Activated naive CD4-positive, alpha-beta T cell treated with anti-CD3 and anti-CD28 coated beads, Interleukin-2, amount 50 U/mL, for 24 hours (primary cell): Measurements from ENCODE around the gene CZIB.

Source experiments
- H3K27ac Mint-ChIP-seq: one replicate; pipeline ENCODE4 v1.8.0; 2021; ENCODE audit warnings: mild to moderate bottlenecking, mixed read lengths
- H3K27me3 Mint-ChIP-seq: one replicate; pipeline ENCODE4 v1.8.0; 2021; ENCODE audit warnings: mixed read lengths
- H3K36me3 Mint-ChIP-seq: one replicate; pipeline ENCODE4 v1.8.0; 2021; ENCODE audit warnings: mixed read lengths
- H3K4me1 Mint-ChIP-seq: one replicate; pipeline ENCODE4 v1.8.0; 2021; ENCODE audit warnings: mixed read lengths
- H3K4me3 Mint-ChIP-seq: one replicate; pipeline ENCODE4 v1.8.0; 2021; ENCODE audit warnings: mild to moderate bottlenecking, mixed read lengths
- H3K9me3 Mint-ChIP-seq: one replicate; pipeline ENCODE4 v1.8.0; 2021; ENCODE audit warnings: mixed read lengths

The CZIB gene

GRCh38 chr1:53249706-53250105, 29.3 kb upstream of the CZIB start:
- Mint-ChIP-seq H3K4me3 (no peak overlapping the region), H3K27me3 (no peaks in the 10 kb centered on the region), H3K27ac (no peak overlapping the region), H3K36me3 (peaks cover 12% of the 10 kb centered on the region), H3K9me3 (no peaks in the 10 kb centered on the region), H3K4me1 (no peaks in the 10 kb centered on the region)

- H3K4me1 Mint-ChIP-seq: no peaks in the 10 kb centered on the region
- H3K4me3 Mint-ChIP-seq: no peak overlapping the region
- no peaks in the 10 kb centered on the region for H3K9me3 Mint-ChIP-seq
- peaks cover 9% of the 10 kb centered on the region for H3K36me3 Mint-ChIP-seq
- H3K27ac Mint-ChIP-seq: no peak overlapping the region
- no peaks in the 10 kb centered on the region for H3K27me3 Mint-ChIP-seq
Observed at GRCh38 chr1:53246261-53247134, 26.1 kb upstream of the CZIB start.

- no peaks in the 10 kb centered on the region for H3K9me3 Mint-ChIP-seq
- peaks cover 2% of the 10 kb centered on the region for H3K36me3 Mint-ChIP-seq
- no peak overlapping the region for H3K4me3 Mint-ChIP-seq
- H3K27me3 Mint-ChIP-seq: no peaks in the 10 kb centered on the region
- peaks cover under 1% of the 10 kb centered on the region for H3K4me1 Mint-ChIP-seq
- no peak overlapping the region for H3K27ac Mint-ChIP-seq
Observed at GRCh38 chr1:53244141-53244540, 23.7 kb upstream of the CZIB start.

- Mint-ChIP-seq H3K27ac (no peak overlapping the region), H3K36me3 (no peaks in the 10 kb centered on the region), H3K9me3 (no peaks in the 10 kb centered on the region), H3K4me1 (peaks cover 17% of the 10 kb centered on the region), H3K4me3 (no peak overlapping the region), H3K27me3 (no peaks in the 10 kb centered on the region)
Observed at GRCh38 chr1:53242381-53242780, 21.9 kb upstream of the CZIB start.

- Mint-ChIP-seq H3K4me3 (no peak overlapping the region), H3K9me3 (no peaks in the 10 kb centered on the region), H3K36me3 (no peaks in the 10 kb centered on the region), H3K27ac (no peak overlapping the region), H3K27me3 (no peaks in the 10 kb centered on the region), H3K4me1 (peaks cover 21% of the 10 kb centered on the region)
Observed at GRCh38 chr1:53241828-53242227, 21.4 kb upstream of the CZIB start.

- Mint-ChIP-seq H3K4me1 (peaks cover 32% of the 10 kb centered on the region), H3K36me3 (peaks cover 3% of the 10 kb centered on the region), H3K4me3 (peak within 1 kb of the TSS; percentile 94), H3K9me3 (no peaks in the 10 kb centered on the region), H3K27me3 (no peaks in the 10 kb centered on the region), H3K27ac (peak within 1 kb of the TSS; percentile 94)
Observed at GRCh38 chr1:53238197-53239155, 18.0 kb upstream of the CZIB start, which contains the start of gene MAGOH. Gene MAGOH (minus strand): TSS chr1:53238518. CDS start chr1:53238448, 70 bp downstream.

- Mint-ChIP-seq H3K4me1 (peaks cover 32% of the 10 kb centered on the region), H3K27ac (peak overlapping the region; percentile 70), H3K27me3 (no peaks in the 10 kb centered on the region), H3K9me3 (no peaks in the 10 kb centered on the region), H3K36me3 (peaks cover 3% of the 10 kb centered on the region), H3K4me3 (peak overlapping the region; percentile 94)
Observed at GRCh38 chr1:53237638-53238037, 17.2 kb upstream of the CZIB start.

- no peaks in the 10 kb centered on the region for H3K27me3 Mint-ChIP-seq
- peak overlapping the region; percentile 97 for H3K27ac Mint-ChIP-seq
- peak overlapping the region; percentile 91 for H3K4me3 Mint-ChIP-seq
- no peaks in the 10 kb centered on the region for H3K9me3 Mint-ChIP-seq
- peaks cover 25% of the 10 kb centered on the region for H3K4me1 Mint-ChIP-seq
- H3K36me3 Mint-ChIP-seq: no peaks in the 10 kb centered on the region
Observed at GRCh38 chr1:53220962-53221286, 490 bp upstream of the CZIB start.

GRCh38 chr1:53219711-53220110, 723 bp downstream of the CZIB start:
- H3K4me1 Mint-ChIP-seq: peaks cover 25% of the 10 kb centered on the region
- H3K4me3 Mint-ChIP-seq: peak overlapping the region; percentile 91
- no peaks in the 10 kb centered on the region for H3K36me3 Mint-ChIP-seq
- no peaks in the 10 kb centered on the region for H3K9me3 Mint-ChIP-seq
- H3K27me3 Mint-ChIP-seq: no peaks in the 10 kb centered on the region
- H3K27ac Mint-ChIP-seq: peak overlapping the region; percentile 97

- H3K4me3 Mint-ChIP-seq: peak overlapping the region; percentile 15
- H3K4me1 Mint-ChIP-seq: peaks cover 25% of the 10 kb centered on the region
- H3K27ac Mint-ChIP-seq: peak overlapping the region; percentile 17
- H3K27me3 Mint-ChIP-seq: no peaks in the 10 kb centered on the region
- H3K9me3 Mint-ChIP-seq: no peaks in the 10 kb centered on the region
- no peaks in the 10 kb centered on the region for H3K36me3 Mint-ChIP-seq
Observed at GRCh38 chr1:53218201-53218600, 2.2 kb downstream of the CZIB start.

- H3K27me3 Mint-ChIP-seq: no peaks in the 10 kb centered on the region
- no peak overlapping the region for H3K4me3 Mint-ChIP-seq
- peaks cover 14% of the 10 kb centered on the region for H3K4me1 Mint-ChIP-seq
- no peaks in the 10 kb centered on the region for H3K9me3 Mint-ChIP-seq
- peaks cover 8% of the 10 kb centered on the region for H3K36me3 Mint-ChIP-seq
- no peak overlapping the region for H3K27ac Mint-ChIP-seq
Observed at GRCh38 chr1:53214376-53214940, 6.0 kb downstream of the CZIB start.

- Mint-ChIP-seq H3K4me3 (no peak overlapping the region), H3K27ac (no peak overlapping the region), H3K36me3 (peaks cover 22% of the 10 kb centered on the region), H3K27me3 (no peaks in the 10 kb centered on the region), H3K9me3 (peaks cover 7% of the 10 kb centered on the region), H3K4me1 (peaks cover 4% of the 10 kb centered on the region)
Observed at GRCh38 chr1:53210954-53211353, 9.5 kb downstream of the CZIB start.

GRCh38 chr1:53210352-53210751, 10.1 kb downstream of the CZIB start:
- Mint-ChIP-seq H3K4me3 (no peak overlapping the region), H3K36me3 (peaks cover 22% of the 10 kb centered on the region), H3K4me1 (peaks cover 4% of the 10 kb centered on the region), H3K27ac (no peak overlapping the region), H3K27me3 (no peaks in the 10 kb centered on the region), H3K9me3 (peaks cover 7% of the 10 kb centered on the region)

- Mint-ChIP-seq H3K4me1 (peaks cover 15% of the 10 kb centered on the region), H3K27ac (no peak overlapping the region), H3K36me3 (peaks cover 47% of the 10 kb centered on the region), H3K9me3 (peaks cover 7% of the 10 kb centered on the region), H3K4me3 (no peak overlapping the region), H3K27me3 (no peaks in the 10 kb centered on the region)
Observed at GRCh38 chr1:53207726-53208125, 12.7 kb downstream of the CZIB start.

- H3K4me3 Mint-ChIP-seq: no peak overlapping the region
- no peak overlapping the region for H3K27ac Mint-ChIP-seq
- peaks cover 47% of the 10 kb centered on the region for H3K36me3 Mint-ChIP-seq
- H3K4me1 Mint-ChIP-seq: peaks cover 15% of the 10 kb centered on the region
- peaks cover 7% of the 10 kb centered on the region for H3K9me3 Mint-ChIP-seq
- H3K27me3 Mint-ChIP-seq: no peaks in the 10 kb centered on the region
Observed at GRCh38 chr1:53206735-53207379, 13.6 kb downstream of the CZIB start.
